Stimulated activated CD4-positive, alpha-beta T cell treated with anti-CD3 and anti-CD28 coated beads, Interleukin-4, amount 100 ng/mL, for 4 hours (primary cell): Measurements from ENCODE around the gene HNRNPLL.

Source experiments
- DNase-seq, 2 experiments: peaks; one replicate each; pipeline ENCODE4 v3.0.0-alpha.2; 2020

HNRNPLL gene

DNA sequence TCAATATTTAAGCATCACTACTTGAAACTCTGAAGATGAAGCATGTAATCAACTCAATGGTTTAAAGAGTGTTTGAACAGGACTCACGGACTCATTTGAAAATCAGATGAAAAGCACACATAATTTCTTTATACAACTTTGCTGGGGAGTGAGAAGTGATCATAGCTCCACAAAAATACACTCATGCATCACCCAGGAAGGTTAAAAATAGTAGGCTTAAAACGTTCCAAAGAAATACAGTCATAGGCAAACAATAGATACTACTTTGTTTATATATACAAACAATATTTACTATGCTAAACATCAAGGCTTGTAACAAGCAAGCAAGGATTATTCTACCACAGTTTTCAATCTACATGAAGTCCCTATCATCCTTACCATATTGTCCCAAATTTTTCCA is 11.6 kb downstream of the HNRNPLL start:
- DNase-seq = no peak

DNA sequence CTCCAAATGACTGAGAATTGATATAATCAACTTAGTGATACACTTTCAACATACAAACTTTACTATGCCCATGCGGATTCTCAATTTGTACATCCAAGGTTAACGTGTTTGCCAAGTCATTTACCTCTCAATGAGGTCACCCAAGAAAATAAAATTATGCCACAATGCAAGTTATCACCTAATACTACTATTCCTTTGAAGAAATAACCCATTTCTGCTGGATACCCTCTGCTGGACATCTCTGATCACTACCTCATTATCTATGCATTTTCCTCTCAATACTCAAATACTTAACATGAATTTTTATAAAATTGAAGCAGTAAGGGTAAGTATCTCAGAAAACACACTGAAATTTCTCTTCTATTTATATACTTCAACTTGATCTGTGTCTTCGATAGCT is 12.7 kb downstream of the HNRNPLL start:
- no peak for DNase-seq

GRCh38 chr2:38586931-38587330 is 15.8 kb downstream of the HNRNPLL start:
- DNase-seq = no peak

- DNase-seq = no peak
These were observed 17.8 kb downstream of the HNRNPLL start for GRCh38 chr2:38584881-38585280.

DNA sequence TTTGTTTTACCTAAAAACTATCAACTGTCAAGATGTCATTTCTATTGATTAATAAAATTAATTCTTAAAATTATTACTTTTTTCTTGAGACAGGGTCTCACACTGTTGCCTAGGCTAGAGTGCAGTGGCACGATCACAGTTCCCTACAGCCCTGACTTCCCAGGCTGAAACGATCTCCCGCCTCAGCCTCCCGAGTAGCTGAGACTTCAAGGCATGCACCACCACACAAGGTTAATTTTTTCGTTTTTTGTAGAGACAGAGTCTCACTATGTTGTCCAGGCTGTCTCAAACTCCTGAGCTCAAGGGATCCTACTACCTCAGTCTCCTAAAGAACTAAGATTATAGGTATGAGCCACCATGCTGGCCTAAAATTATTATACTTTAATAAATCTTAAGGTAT is 18.7 kb downstream of the HNRNPLL start:
- no peak for DNase-seq

- no peak for DNase-seq
These were observed 19.2 kb downstream of the HNRNPLL start for GRCh38 chr2:38583524-38583923.

- DNase-seq = peak; percentile 22 to 26
These were observed 21.3 kb downstream of the HNRNPLL start for GRCh38 chr2:38581193-38582147.

GRCh38 chr2:38580115-38580636 is 22.6 kb downstream of the HNRNPLL start:
- DNase-seq = no peak

- no peak for DNase-seq
These were observed 23.9 kb downstream of the HNRNPLL start for GRCh38 chr2:38578832-38579231.

DNA sequence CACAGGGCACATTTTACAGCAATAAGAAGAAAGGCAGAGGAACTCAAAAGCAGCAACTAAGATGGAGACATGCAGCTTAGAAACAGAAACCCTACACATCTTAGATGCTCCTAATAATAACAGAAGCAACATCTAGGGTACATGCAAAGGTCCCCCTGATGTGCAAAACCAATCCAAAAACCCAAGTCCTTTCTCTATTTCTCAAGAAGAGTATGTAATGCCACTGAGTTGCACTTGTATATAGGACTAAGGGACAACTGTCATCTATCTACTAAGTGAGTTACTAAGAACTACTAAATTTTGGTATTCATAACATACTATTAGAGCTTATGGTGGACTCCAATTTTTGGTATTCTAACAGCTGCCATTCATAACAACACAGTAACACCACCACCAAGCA is 28.4 kb downstream of the HNRNPLL start:
- DNase-seq = no peak

DNA sequence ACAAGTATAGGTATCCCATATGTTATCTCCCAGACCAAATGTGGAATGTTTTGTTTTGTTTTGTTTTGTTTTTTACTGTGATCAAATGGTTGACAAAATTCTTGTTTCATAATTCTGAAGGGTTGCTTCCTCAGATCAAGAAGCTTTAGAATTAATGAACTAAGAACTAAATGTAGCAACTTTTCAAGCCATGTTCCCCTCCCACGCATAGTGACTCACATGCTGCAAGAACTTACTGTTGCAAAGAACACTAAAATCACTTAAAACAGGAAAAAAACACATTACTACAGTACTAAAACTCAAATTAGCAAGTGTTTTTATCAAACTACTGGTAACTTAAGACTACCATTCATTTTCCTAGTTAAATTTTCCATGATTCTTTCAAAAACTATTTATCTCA is 30.6 kb downstream of the HNRNPLL start:
- DNase-seq = peak; percentile 21 to 54

- DNase-seq = no peak
These were observed 31.5 kb downstream of the HNRNPLL start for GRCh38 chr2:38571193-38571592.

DNA sequence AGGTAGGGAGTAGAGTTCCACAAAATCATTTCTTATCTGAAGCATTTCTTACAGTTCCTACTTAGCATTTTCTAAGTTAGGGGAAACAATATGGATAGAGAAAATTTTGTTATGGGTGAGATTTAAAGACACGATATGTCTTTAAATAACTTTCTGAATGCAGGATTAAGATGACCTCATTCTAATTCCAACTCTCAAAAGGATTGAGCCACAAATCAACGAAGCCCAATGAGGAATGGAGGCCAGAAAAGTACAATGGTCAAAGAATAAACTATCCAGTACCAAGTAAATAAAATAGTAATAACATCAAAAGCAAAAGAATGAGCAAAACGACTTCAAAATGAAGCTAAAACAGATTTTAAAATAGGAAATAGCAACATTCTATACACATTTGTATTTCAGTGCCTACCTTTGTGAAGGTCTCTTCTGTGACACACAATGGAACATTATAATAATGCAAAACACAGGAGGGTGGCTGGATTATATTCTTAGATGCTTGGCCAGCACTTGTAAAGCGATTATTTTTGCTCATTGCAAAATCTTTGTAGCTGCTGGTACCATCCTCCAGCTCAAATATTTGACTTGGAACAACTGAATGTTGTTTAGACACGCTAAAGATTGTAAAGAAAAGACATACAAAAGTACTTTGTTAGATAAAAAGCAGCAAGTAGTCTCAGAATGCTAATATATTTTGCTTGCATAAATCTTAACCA is 33.8 kb downstream of the HNRNPLL start:
- no peak for DNase-seq

DNA sequence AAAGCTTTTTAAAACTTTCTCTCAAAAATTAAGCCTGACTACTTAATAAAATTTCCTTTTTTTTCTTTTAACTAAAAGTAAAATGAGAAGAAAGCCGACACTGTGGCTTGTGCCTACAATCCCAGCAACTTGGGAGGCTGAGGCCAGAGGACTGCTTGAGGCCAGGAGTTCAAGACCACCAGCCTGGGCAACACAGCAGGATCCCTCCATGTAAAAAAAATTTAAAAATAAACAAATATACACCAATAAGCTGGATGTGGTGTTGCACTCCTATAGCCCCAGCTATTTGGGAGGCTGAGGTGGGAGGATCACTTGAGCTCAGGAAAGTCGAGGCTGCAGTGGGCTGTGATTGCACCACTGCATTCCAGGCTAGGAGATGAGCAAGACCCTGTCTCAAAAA is 37.4 kb downstream of the HNRNPLL start:
- DNase-seq = no peak

DNA sequence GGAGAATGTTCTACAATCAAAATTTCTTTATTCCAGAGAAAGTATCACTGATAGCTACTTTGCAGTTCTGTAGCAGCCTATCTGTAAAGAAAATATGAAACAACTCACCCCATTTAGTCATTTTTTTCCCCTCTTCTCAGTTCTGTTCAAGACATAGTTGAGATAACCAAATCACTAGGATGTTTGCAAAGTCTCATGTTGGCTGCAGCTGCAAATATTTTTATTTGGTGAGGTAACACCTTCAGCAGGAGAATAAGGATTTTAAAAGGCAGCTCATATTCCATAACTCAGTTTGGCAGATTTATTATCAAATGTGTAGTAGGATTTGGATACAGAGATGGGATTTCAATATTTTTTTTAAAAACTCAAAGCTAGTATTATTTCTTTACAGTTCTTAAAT is 41.0 kb downstream of the HNRNPLL start:
- DNase-seq = no peak

DNA sequence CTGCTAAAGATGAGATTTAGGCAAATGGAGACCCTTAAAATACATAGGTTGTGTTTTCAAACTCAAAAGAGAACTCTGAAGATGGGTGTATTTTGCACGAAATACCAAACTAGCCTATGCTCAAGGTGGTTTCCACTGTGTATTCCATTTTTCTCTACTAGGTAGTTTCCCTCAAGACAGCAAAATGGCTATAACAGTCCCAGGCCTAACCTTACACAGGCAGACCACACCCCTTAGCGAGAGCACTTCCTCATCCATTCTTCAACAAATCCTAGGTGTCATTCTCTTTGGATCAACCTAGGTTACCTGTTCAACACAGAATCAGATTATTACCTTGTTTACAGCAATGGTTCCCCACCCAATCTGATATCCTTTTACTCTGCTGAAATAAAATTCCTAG is 42.6 kb downstream of the HNRNPLL start:
- DNase-seq = no peak

- DNase-seq = no peak
These were observed 44.7 kb downstream of the HNRNPLL start for GRCh38 chr2:38557981-38558380.

GRCh38 chr2:38557217-38557616 is 45.5 kb downstream of the HNRNPLL start:
- DNase-seq = no peak

DNA sequence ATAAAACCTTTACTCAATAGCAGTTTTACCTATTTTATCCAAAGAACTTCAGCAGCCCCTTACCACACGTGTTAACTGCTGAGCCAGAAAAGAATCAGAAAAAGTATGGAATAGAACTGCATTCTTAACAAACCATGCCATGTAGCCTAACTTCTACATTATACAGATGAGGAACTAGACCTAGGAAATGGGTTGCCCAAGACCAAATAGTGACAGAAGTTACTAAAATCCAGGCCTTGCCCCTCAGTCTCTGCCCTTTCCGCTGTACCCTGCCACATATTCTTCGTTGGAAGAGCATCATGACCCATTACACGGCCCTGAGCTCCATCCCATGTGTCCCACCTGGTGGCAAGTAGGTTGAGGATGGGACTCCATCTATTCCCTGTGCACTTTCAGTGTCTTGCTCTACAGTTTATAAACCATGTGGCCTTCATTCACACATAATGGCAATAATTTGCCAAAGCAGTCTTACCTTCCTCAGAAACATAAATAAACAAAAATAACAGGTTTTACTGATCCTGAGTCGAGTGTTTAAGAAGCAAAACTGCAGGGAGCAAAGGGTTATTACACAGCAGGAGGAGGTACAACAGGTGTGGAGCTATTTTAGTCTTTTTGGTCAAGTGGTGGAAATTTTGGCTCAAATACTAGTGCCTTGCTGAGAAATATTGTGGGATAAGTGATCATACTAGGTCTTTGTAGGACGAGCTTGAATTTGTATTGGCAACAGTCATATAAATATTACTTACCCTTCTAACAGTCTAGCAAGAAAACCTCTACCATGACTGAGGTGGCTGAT is 46.5 kb downstream of the HNRNPLL start:
- DNase-seq = no peak

DNA sequence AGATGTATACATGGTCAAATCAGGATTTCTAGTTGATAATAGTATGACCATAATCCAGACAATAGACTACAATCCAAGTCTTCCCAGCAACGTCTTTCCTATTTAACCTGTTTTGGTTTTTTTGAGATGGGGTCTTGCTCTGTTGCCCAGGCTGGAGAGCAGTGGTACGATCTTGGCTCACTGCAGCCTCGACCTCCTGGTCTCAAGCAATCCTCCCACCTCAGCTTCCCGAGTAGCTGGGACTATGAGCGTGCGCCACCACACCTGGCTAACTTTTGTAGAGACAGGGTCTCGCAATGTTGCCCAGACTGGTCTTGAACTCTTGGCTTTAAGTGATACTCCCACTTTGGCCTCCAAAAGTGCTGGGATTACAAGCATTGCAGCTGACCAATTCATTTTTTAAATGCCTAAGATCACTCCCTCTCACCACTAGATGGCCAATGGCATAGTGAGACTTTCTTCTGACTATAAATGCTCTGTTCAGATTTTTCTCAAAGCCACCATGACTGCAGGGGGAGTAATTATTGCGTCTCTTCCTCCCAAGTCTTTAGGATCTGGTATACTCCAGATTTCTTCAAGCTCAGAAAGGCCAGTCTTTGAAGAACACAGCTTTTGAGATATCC is 47.6 kb downstream of the HNRNPLL start:
- DNase-seq = no peak

- DNase-seq = no peak
These were observed 49.2 kb downstream of the HNRNPLL start for GRCh38 chr2:38553554-38553953.

- no peak for DNase-seq
These were observed 50.5 kb downstream of the HNRNPLL start for GRCh38 chr2:38552259-38552658.

DNA sequence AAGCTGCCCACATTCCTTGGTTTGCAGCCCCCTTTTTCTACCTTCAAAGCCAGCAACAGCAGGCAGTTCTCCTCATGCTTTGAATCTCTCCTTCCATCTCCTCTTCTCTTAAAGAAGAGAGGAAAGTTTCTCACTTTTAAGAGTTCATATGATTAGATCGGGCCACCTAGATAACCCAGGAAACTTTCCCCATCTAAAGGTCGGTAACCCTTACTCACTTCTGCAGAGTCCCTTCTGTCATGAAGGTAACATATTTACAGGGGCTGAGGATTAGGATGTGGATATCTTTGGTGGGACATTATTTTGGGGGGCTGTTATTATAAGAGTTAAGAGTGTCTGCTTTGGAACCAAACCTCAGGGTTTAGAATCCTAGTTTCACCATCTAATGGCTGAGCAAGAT is 51.0 kb downstream of the HNRNPLL start:
- no peak for DNase-seq
